Stimulated activated CD8-positive, alpha-beta memory T cell treated with anti-CD3 and anti-CD28 coated beads, Interleukin-7, amount 100 ng/mL, for 48 hours (primary cell): ENCODE measurements around the gene NUAK2.
A peak's percentile ranks its signal among the peaks of the same experiment; 100 is the strongest.
"Not testable (repeated sequence)": the region's sequence is repeated elsewhere in the genome, so short reads cannot be mapped to it uniquely, and the experiment has no call there.

Source experiments
- DNase-seq, 2 donors: peaks; one replicate each; pipeline ENCODE4 v3.0.0-alpha.2; 2020; ENCODE audit warnings: low read depth in 1 of 2; ENCODE audit errors: extremely low read depth in 1 of 2

NUAK2 gene

GRCh38 chr1:205321162-205321958 is at the start of gene NUAK2:
TSS of gene NUAK2 (minus strand) at chr1:205321745. CDS start at chr1:205321628, 117 bp downstream.
- peak; percentile 62 to 70 for DNase-seq

- no peak for DNase-seq
Observed at GRCh38 chr1:205370780-205371179, 49.2 kb upstream of the NUAK2 start.

- no peak for DNase-seq
Observed at GRCh38 chr1:205369701-205370123, 48.2 kb upstream of the NUAK2 start.

GRCh38 chr1:205368478-205368877 is 46.9 kb upstream of the NUAK2 start:
- no peak for DNase-seq

GRCh38 chr1:205365945-205366463 is 44.5 kb upstream of the NUAK2 start:
- no peak for DNase-seq

GRCh38 chr1:205365086-205365485 is 43.5 kb upstream of the NUAK2 start:
- DNase-seq, result not testable (repeated sequence)

- DNase-seq, result no peak
Observed at GRCh38 chr1:205360891-205361290, 39.3 kb upstream of the NUAK2 start.

GRCh38 chr1:205359771-205360565 is 38.4 kb upstream of the NUAK2 start:
- DNase-seq, result no peak

GRCh38 chr1:205358579-205358978 is 37.0 kb upstream of the NUAK2 start:
- DNase-seq, result no peak

- DNase-seq, result no peak
Observed at GRCh38 chr1:205357567-205357966, 36.0 kb upstream of the NUAK2 start.

GRCh38 chr1:205356440-205357139 is 35.0 kb upstream of the NUAK2 start, which contains the start of gene KLHDC8A:
TSS of gene KLHDC8A (minus strand) at chr1:205356922. CDS start at chr1:205343604, 13,318 bp downstream.
- no peak for DNase-seq

- DNase-seq, result no peak
Observed at GRCh38 chr1:205355075-205355453, 33.5 kb upstream of the NUAK2 start.

- DNase-seq, result peak in 1 of 2 donors; percentile 27
Observed at GRCh38 chr1:205354259-205355074, 32.9 kb upstream of the NUAK2 start.

GRCh38 chr1:205353612-205354011 is 32.1 kb upstream of the NUAK2 start:
- DNase-seq, result no peak

GRCh38 chr1:205353191-205353590 is 31.6 kb upstream of the NUAK2 start:
- no peak for DNase-seq

- DNase-seq, result no peak
Observed at GRCh38 chr1:205351984-205352713, 30.6 kb upstream of the NUAK2 start.

- no peak for DNase-seq
Observed at GRCh38 chr1:205350691-205351141, 29.2 kb upstream of the NUAK2 start.

GRCh38 chr1:205350124-205350523 is 28.6 kb upstream of the NUAK2 start:
- DNase-seq, result no peak
